Nephron progenitor cell (in vitro differentiated cells): ENCODE results near the gene AQP3.

Source experiments
- DNase-seq: peaks from one replicate; pipeline ENCODE4 v3.0.0; 2021
- H3K27ac Mint-ChIP-seq: 2 replicates; pipeline ENCODE4 v1.8.0; 2021; ENCODE audit warnings: mild to moderate bottlenecking, moderate library complexity, mixed read lengths
- H3K27me3 Mint-ChIP-seq: 2 replicates; pipeline ENCODE4 v1.8.0; 2021; ENCODE audit warnings: mild to moderate bottlenecking, low read depth, mixed read lengths; ENCODE audit not compliant: poor library complexity
- H3K36me3 Mint-ChIP-seq: 2 replicates; pipeline ENCODE4 v1.8.0; 2021; ENCODE audit warnings: low read depth, mixed read lengths
- H3K4me1 Mint-ChIP-seq: 2 replicates; pipeline ENCODE4 v1.8.0; 2021; ENCODE audit warnings: mixed read lengths
- H3K4me3 Mint-ChIP-seq: 2 replicates; pipeline ENCODE4 v1.8.0; 2021; ENCODE audit warnings: mild to moderate bottlenecking, moderate library complexity, mixed read lengths
- H3K9me3 Mint-ChIP-seq: 2 replicates; pipeline ENCODE4 v1.8.0; 2021; ENCODE audit warnings: mild to moderate bottlenecking, moderate library complexity, mixed read lengths
- CTCF ChIP-seq: fragments of 200-600 bp; sonication (generic); IDR thresholded peaks from 2 replicates; pipeline ENCODE4 v1.5.0; 2021; ENCODE audit warnings: antibody characterized with exemption

The AQP3 gene

GRCh38 chr9:33475357-33475756, 28.0 kb upstream of the AQP3 start:
- H3K4me3 Mint-ChIP-seq: peak overlapping the region; percentile 66
- DNase-seq: no peak
- peaks cover 17% of the 10 kb centered on the region for H3K36me3 Mint-ChIP-seq
- H3K9me3 Mint-ChIP-seq: no peaks in the 10 kb centered on the region
- H3K27me3 Mint-ChIP-seq: no peaks in the 10 kb centered on the region
- no peak overlapping the region for H3K27ac Mint-ChIP-seq
- H3K4me1 Mint-ChIP-seq: peaks cover 25% of the 10 kb centered on the region
- TF ChIP-seq CTCF: no peak

GRCh38 chr9:33473643-33474352, 26.4 kb upstream of the AQP3 start, which contains the start of gene NOL6:
TSS of gene NOL6 (minus strand) at chr9:33473924. CDS start at chr9:33473842, 82 bp downstream.
- Mint-ChIP-seq H3K4me1 (peaks cover 25% of the 10 kb centered on the region), H3K9me3 (no peaks in the 10 kb centered on the region), H3K36me3 (peaks cover 28% of the 10 kb centered on the region), H3K27me3 (no peaks in the 10 kb centered on the region), H3K27ac (peak within 1 kb of the TSS; percentile 24), H3K4me3 (peak within 1 kb of the TSS; percentile 99)
- TF ChIP-seq CTCF: no peak
- peak; percentile 97 for DNase-seq

- Mint-ChIP-seq H3K36me3 (peaks cover 35% of the 10 kb centered on the region), H3K27me3 (no peaks in the 10 kb centered on the region)
Observed at GRCh38 chr9:33472881-33473615, 25.7 kb upstream of the AQP3 start.

GRCh38 chr9:33472171-33472880, 24.9 kb upstream of the AQP3 start:
- Mint-ChIP-seq H3K27ac (no peak overlapping the region), H3K36me3 (peaks cover 37% of the 10 kb centered on the region), H3K9me3 (no peaks in the 10 kb centered on the region), H3K4me3 (peak overlapping the region; percentile 99), H3K27me3 (no peaks in the 10 kb centered on the region), H3K4me1 (peaks cover 25% of the 10 kb centered on the region)
- no peak for TF ChIP-seq CTCF
- DNase-seq: no peak

More at GRCh38 chr9:33472881-33473615, 25.7 kb upstream of the AQP3 start:
- DNase-seq: no peak
- H3K4me3 Mint-ChIP-seq: peak overlapping the region; percentile 99
- H3K4me1 Mint-ChIP-seq: peaks cover 25% of the 10 kb centered on the region
- no peak for TF ChIP-seq CTCF
- no peak overlapping the region for H3K27ac Mint-ChIP-seq
- no peaks in the 10 kb centered on the region for H3K9me3 Mint-ChIP-seq

- no peak for TF ChIP-seq CTCF
- Mint-ChIP-seq H3K9me3 (no peaks in the 10 kb centered on the region), H3K27ac (peak overlapping the region; percentile 65), H3K27me3 (no peaks in the 10 kb centered on the region), H3K4me3 (no peak overlapping the region), H3K4me1 (peaks cover 25% of the 10 kb centered on the region), H3K36me3 (peaks cover 37% of the 10 kb centered on the region)
- DNase-seq: no peak
Observed at GRCh38 chr9:33471361-33471760, 24.0 kb upstream of the AQP3 start.
